ENCODE data around the gene BAIAP2.

GRCh38 chr17:81073967-81074839 is 39.3 kb downstream of the BAIAP2 start:
- TF ChIP-seq CTCF (conservative IDR thresholded peaks at IDR 0.05 in 1 of 2, IDR thresholded peaks at IDR 0.05 in 1 of 2; ENCODE audit: extremely low read depth in 1 of 2, insufficient read depth in 1 of 2, low read depth in 1 of 2, low read length in 2 of 2) = no peak
- TF ChIP-seq EZH2 (IDR thresholded peaks at IDR 0.05; ENCODE audit: borderline replicate concordance, low read length) = no peak
